Activated CD4-positive, alpha-beta T cell treated with anti-CD3 and anti-CD28 coated beads, Interleukin-2, amount 50 U/mL, for 24 hours (primary cell): ENCODE measurements around the gene MCU.
"Not testable (repeated sequence)": the region's sequence is repeated elsewhere in the genome, so short reads cannot be mapped to it uniquely, and the experiment has no call there.

ENCODE experiments used
- DNase-seq, 2 donors: peaks; one replicate each; pipeline ENCODE4 v3.0.0-alpha.2; 2020; ENCODE audit warnings: low read depth in 1 of 2, low spot score in 1 of 2

MCU gene

DNA sequence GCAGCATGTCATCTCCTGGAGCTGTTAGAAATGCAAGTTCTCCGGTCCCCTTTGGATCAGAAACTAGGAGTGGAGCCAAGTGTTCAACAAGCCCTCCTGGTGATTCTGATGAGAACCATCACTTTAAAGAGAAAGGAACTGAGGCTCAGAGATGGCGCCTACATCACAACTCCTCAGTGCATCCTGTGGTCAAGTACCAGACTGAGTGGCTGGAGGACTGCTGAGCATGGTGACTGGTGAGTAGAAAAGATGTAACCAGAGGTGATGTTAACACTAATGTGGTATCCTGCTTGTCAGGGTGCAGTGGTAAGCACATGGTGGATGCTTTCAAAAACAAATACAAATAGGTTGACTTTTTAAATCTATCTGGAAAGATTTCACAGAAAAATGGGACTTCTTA is 198.1 kb downstream of the MCU start:
- no peak for DNase-seq

DNA sequence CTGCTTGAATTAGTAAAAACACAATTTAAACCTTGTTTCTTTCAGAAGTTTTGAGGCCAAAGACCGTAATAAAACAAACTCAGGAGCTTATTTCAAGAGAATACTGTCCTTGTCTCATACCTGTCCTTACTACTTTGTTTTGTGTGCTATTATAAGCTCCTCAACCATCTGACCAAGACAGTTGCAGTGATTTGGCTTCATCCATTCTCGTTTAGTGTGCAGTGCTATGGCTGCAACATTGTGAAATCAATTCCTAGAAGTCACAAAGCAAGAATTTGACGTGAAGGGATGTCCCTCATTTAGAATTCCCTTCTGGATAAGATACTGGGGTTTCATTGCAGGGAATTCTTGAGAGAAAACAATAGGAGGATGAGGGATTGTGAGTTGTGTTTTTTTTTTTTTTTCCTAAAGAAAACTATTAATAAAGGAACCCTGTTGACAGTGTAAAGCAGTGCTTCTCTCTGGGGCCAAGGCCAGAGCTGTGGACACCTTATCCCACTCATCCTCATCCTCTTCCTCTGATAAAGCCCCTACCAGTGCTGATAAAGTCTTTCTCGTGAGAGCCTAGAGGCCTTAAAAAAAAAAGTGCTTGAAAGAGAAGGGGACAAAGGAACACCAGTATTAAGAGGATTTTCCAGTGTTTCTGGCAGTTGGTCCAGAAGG is 201.3 kb downstream of the MCU start, which contains the start of gene OIT3:
TSS of gene OIT3 (plus strand) at position 604 of the 663 bp plus-strand sequence. CDS start 60 bp downstream, outside the sequence.
- DNase-seq, result no peak

DNA sequence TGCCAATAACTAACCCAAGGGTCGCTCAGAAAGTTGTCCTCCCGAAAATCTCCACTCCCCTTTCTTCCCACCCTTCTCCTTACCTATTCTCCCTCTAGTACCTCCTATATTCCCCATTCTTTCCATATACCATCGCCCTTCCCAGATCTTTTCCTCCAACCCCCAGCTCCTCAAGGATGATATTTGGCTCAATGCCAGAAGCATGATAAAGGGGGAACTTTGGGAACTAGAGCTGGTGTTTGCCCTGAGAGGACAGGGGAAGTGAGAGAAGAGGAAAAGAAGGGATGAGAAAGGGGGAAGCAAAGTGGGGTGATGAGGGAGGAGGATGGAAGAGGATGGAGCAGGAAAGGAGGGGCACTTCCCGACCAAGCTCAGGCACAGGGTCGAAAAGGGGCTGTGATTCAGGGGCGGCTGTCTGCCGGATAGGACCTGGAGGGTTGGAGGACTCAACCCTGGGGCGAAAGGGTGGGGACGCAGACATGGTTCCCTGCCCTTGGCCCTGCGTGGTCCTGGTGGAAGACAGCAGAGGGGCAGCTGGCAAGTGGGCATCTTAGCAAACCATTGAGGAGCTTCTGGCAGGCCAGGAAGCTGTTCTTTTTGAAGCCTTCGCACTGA is 203.4 kb downstream of the MCU start:
- no peak for DNase-seq

DNA sequence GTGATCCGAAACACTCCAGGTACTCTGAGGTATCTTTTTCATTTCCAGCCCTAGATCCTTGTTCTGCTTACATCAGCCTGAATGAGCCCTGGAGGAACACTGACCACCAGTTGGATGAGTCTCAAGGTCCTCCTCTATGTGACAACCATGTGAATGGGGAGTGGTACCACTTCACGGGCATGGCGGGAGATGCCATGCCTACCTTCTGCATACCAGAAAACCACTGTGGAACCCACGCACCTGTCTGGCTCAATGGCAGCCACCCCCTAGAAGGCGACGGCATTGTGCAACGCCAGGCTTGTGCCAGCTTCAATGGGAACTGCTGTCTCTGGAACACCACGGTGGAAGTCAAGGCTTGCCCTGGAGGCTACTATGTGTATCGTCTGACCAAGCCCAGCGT is 206.7 kb downstream of the MCU start:
- no peak for DNase-seq

DNA sequence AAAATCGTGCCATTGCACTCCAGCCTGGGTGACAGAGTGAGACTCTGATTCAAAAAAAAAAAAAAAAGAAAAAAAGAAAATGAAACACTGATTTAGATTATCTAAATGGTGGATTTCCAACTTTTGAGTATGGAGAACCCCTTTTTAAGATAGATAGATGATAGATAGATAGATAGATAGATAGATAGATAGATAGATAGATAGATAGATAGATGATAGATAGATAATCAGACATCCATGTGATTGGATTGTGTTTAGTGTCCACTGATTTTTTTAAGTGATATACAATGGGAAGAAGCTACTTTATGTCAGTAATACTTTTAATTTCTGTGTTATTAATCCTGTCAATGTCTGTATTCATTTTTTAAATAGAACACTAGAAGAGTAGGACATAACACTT is 207.6 kb downstream of the MCU start:
- no peak for DNase-seq

DNA sequence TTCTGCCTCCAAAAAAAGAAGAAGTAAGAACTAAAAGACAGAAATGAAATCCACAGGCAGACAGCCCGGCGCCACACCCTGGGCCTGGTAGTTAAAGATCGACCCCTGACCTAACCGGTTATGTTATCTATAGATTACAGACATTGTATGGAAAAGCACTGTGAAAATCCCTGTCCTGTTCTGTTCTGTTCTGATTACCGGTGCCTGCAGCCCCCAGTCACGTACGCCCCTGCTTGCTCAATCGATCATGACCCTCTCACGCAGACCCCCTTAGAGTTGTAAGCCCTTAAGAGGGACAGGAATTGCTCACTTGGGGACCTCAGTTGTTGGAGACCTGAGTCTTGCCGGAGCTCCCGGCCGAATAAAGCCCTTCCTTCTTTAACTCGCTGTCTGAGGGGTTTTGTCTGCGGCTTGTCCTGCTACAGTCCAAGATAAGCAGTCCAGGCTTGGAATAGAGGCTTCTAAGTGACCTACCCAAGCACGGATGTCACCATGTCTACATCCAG is 212.1 kb downstream of the MCU start:
- not testable (repeated sequence) for DNase-seq

DNA sequence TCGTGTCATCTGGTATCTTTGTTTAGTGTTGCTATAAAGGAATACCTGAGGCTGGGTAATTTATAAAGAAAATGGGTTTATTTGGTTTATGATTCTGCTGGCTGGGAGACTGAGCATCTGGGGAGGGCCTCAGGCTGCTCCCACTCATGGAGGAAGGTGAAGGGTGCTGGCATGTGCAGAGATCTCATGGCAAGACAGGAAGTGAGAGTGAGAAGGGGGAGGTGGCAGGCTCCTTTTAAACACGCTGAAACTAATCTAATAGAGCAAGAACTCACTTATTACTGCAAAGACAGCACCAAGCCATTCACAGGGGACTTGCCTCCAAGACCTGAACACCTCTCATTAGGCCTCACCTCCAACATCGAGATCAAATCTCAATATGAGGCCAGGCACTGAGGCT is 212.9 kb downstream of the MCU start:
- no peak for DNase-seq

DNA sequence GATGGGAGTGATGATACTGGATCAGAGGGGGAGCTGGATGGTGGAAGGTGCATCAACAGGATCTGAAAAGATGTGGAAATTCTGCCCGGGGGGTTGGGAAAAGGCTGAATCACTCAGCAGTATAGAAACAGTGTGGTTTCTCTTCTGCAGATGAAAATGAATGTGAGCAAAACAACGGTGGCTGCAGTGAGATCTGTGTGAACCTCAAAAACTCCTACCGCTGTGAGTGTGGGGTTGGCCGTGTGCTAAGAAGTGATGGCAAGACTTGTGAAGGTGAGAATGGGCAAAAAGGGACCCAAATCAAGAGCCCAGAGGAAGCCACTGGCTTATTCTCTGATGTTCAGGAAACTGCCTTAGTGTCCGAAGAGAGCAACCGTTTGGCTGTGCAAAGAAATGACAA is 214.5 kb downstream of the MCU start:
- no peak for DNase-seq

DNA sequence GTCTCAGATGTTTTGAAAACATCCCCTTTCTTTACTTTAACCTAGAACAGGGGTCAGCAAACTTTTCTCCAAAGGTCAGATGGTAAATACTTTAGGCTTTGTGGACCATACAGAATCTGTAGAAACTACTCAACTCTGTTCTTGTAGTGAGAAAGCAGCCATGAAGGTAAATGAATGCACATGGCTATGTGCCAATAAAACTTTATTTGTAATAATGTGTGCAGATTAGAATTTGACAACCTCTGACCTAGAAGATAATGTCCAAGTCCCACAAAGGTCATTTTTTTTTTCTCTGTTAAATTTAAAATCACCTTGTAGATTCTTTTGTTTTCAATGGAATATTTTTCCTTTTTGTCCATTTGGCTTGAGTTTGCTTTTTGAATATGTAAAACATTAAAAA is 218.8 kb downstream of the MCU start:
- no peak for DNase-seq

DNA sequence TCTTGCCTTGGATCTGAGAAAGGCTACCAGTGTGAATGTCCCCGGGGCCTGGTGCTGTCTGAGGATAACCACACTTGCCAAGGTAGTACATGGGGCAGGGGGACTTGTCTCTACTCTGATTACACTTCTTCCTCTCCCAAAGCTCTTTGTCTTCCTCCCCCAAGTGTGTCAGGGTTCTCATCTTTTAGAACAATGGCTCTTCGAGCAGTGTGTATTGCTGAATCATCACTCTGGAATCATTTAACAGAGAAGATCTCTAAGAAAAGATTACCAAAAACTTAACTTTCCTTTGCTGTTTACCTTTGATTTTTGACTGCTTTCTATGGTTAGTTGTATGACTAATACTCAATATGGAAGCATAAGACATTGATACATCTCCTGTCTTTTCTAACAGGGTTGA is 219.8 kb downstream of the MCU start:
- no peak for DNase-seq

DNA sequence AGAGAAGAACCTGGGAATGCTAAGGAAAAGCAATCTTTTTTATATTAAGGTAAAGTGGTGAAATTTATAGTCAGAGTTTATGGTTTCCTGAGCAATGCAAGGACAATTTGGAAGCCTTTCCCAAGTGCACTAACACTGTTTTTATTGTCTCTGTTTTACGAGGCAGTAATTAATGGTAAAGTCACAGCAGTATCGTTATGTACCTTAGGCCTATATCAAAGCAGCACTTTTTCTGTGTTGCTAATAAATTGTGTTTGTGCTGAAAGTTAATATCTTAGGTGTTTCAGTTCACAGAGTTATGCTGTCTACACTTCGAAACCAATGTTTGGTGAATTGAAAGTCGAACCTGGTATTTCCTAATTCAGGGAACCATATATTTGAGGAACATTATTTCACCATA is 220.8 kb downstream of the MCU start:
- no peak for DNase-seq

DNA sequence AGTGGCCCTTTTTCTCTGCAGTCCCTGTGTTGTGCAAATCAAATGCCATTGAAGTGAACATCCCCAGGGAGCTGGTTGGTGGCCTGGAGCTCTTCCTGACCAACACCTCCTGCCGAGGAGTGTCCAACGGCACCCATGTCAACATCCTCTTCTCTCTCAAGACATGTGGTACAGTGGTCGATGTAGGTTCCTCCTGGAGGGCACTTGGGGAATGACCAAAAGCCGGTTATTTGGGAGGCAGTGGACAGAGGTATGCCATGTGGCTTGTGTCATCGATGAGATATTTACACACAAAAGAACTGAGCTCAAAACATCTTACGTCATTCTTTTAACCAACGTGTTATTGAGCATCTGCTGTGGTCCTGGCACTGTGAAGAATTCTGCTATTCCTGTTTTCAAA is 221.3 kb downstream of the MCU start:
- no peak for DNase-seq

DNA sequence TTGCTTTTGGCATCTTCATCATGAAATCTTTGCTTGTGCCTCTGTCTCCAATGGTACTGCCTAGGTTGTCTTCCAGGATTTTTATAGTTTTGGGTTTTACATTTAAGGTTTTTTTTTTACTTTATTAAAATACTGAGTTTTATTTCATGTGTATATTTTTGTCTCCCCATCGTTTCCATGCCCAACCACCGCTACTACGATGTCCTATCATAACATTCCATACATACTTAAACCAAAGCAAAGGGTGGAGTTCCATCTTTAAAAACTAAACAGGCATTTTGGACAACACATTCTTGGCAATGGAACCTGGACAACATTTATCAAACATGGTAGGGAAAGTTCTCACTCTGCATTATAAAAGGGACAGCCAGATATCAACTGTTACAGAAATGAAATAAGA is 225.3 kb downstream of the MCU start:
- not testable (repeated sequence) for DNase-seq

DNA sequence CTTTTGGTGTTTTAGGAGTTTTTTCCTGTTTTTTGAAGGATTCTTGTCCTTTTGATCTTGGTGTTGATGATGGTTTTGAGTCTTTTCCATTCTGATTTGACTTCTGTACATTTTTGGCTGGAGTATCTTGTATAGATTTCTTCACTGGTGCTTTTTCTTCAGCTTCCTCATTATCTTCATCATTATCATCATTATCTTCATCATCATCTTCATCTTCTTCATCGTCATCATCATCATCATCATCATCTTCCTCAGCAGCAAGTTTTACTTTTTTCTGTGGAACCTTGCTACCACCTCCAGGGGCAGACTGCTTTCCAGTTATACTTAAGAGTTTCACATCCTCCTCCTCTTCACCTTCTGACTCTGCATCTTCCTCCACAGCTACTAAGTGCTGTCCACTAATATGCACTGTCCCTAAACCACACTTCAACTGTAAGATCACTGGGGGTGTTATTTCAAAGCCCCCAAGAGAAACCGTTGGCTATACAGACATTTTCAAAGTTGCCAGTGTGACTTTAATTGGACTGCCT is 225.9 kb downstream of the MCU start:
- not testable (repeated sequence) for DNase-seq

DNA sequence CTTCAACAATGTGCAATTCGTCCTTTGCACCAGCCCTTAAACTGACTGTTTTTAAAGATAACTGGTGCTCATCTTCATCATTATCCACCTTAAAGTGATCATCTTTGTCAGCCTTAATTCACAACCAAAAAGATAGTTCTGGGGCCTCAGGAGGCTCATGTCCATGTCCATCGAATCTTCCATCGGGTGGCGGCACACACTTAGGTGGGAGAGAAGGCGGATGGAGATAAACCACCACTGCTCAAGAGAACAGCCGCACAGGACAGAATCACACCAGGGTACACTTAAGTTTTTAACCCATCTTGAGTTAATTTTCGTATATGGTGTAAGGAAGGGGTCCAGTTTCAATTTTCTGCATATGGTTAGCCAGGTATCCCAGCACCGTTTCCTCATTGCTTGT is 226.4 kb downstream of the MCU start:
- DNase-seq, result no peak

DNA sequence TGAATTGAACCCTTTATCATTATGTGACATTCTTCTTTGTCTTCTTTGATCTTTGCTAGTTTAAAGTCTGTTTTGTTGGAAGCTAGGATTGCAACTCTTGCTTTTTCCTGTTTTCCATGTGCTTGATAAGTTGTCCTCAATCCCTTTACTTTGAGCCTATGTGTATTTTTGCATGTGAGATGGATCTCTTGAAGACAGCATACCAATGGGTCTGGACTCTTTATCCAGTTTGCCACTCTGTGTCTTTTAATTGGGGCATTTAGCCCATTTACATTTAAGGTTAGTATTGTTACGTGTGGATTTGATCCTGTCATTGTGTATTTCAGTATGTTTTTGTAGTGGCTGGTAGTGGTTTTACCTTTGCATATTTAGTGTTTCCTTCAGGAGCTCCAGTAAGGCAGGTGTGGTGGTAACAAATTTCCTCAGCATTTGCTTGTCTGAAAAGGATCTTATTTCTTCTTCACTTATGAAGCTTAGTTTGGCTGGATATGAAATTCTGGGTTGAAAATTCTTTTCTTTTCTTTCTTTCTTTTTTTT is 229.3 kb downstream of the MCU start:
- DNase-seq, result not testable (repeated sequence)

DNA sequence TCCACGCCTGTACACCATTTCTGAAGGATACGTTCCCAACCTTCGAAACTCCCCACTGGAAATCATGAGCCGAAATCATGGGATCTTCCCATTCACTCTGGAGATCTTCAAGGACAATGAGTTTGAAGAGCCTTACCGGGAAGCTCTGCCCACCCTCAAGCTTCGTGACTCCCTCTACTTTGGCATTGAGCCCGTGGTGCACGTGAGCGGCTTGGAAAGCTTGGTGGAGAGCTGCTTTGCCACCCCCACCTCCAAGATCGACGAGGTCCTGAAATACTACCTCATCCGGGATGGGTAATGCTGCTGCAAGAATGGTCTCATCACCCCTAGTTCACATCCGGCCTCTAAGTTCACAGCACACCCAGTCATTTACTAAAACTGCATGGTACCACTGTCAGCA is 232.4 kb downstream of the MCU start:
- DNase-seq, result no peak

DNA sequence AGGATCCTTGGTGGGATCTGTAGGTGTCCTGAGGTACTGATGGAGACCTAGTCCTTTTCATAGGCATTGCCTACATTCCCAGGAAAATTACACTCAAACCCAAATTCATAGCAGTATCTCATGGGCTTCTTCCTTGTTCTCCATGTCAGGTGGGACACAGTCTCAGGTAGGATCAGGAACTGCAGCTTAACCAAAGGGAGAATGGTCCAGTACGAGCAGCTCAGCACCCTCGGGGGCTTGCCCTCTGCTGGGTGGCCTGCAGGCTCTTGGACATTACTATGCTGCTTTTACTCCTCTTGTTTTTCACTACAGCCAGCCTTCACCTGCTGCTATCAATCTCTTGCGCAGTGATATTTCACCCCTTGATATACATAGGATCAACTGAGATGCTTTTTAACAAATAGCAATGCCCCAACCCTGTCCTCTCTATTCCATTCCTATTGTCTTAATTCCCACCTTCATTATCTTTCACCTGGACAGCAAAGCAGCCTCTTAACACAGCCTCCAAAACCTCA is 234.1 kb downstream of the MCU start:
- no peak for DNase-seq

DNA sequence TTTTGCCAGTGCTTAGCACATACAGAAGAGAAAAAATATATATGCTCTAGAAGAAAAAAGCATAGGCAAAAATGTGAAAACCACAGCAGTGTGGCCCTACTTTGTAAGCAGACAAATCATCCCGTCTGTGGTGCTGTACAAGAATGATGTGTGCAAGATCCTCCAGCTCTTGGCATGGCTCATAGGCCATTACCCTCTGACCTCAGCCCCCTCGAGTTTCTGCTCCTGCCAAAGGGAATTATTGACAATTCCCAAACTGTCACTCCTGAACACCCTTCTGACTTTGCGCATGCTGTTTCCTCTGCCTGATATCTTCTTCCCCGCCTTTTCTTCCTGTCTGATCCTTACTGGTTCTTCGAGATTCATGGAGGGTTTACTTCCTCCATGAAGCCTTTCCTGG is 235.5 kb downstream of the MCU start:
- no peak for DNase-seq

DNA sequence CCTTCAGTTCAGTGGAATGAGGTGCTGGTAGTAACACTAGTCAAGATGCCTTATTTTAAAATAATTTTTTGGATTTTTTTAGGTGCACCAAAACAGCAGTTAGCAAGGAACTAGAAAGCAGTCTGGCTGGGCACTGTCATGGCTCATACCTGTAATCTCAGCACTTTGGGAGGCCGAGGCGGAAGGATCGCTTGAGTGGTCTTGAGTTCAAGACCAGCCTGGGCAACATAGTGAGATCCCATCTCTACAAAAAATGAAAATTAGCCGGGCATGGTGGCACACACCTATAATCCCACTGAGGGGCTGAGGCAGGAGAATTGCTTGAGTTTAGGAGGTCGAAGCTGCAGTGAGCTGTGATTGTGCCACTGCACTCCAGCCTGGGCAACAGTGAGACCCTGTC is 236.9 kb downstream of the MCU start:
- DNase-seq, result no peak

DNA sequence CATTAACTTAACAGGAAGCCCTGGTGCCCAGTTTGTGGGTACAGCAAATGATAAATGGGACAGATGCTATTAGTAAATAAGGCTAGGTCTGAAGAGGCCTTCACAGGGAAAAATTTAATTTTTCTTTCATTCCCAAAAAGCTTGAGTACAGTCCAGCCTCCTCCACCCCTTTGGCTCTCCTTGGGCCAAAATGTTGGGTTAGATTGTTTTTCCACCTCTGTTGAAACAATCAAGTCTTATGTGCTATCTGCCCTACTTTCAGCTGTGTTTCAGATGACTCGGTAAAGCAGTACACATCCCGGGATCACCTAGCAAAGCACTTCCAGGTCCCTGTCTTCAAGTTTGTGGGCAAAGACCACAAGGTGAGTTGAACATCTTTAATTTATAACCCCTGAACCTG is 238.3 kb downstream of the MCU start:
- no peak for DNase-seq
